ENCODE measurements around the gene ATG101.
A peak's percentile ranks its signal among the peaks of the same experiment; 100 is the strongest.

The ATG101 gene

GRCh38 chr12:52058631-52059361 lies 11.0 kb upstream of the ATG101 start:
- DNase-seq: peak; percentile 6 to 72

- peak; percentile 59 to 74 for DNase-seq
Measured at GRCh38 chr12:52059582-52060497, 9.9 kb upstream of the ATG101 start.

GRCh38 chr12:52060498-52061177 lies 9.1 kb upstream of the ATG101 start:
- no peak for DNase-seq

GRCh38 chr12:52061470-52062166 lies 8.2 kb upstream of the ATG101 start:
- DNase-seq: no peak

GRCh38 chr12:52062167-52063081 lies 7.4 kb upstream of the ATG101 start:
- DNase-seq: no peak

GRCh38 chr12:52063082-52063924 lies 6.5 kb upstream of the ATG101 start:
- DNase-seq: no peak

GRCh38 chr12:52063981-52064649 lies 5.7 kb upstream of the ATG101 start:
- DNase-seq: no peak

- no peak for DNase-seq
Measured at GRCh38 chr12:52066346-52067080, 3.3 kb upstream of the ATG101 start.

GRCh38 chr12:52067081-52067374 lies 2.8 kb upstream of the ATG101 start:
- DNase-seq: no peak

- DNase-seq: no peak
Measured at GRCh38 chr12:52070185-52070925, 577 bp downstream of the ATG101 start.

GRCh38 chr12:52073531-52074381 lies 4.0 kb downstream of the ATG101 start:
- DNase-seq: no peak

- DNase-seq: no peak
Measured at GRCh38 chr12:52074971-52075724, 5.4 kb downstream of the ATG101 start.

- no peak for DNase-seq
Measured at GRCh38 chr12:52076811-52077210, 7.0 kb downstream of the ATG101 start.

GRCh38 chr12:52078276-52078675 lies 8.5 kb downstream of the ATG101 start:
- DNase-seq: no peak

- DNase-seq: no peak
Measured at GRCh38 chr12:52079576-52080402, 10.0 kb downstream of the ATG101 start, which contains the start of gene SMIM41. TSS of gene SMIM41 (plus strand) at chr12:52079704. CDS start at chr12:52079780, 76 bp downstream.
